Measurements from ENCODE around the gene JHY. TPM values are rescaled to one million over a fixed set of nuclear protein-coding genes. Genes with fewer than 3 reads are reported as not detected.

Gene JHY
- total RNA-seq, 1 experiment from 2014 or later, result 3.0 TPM

DNA sequence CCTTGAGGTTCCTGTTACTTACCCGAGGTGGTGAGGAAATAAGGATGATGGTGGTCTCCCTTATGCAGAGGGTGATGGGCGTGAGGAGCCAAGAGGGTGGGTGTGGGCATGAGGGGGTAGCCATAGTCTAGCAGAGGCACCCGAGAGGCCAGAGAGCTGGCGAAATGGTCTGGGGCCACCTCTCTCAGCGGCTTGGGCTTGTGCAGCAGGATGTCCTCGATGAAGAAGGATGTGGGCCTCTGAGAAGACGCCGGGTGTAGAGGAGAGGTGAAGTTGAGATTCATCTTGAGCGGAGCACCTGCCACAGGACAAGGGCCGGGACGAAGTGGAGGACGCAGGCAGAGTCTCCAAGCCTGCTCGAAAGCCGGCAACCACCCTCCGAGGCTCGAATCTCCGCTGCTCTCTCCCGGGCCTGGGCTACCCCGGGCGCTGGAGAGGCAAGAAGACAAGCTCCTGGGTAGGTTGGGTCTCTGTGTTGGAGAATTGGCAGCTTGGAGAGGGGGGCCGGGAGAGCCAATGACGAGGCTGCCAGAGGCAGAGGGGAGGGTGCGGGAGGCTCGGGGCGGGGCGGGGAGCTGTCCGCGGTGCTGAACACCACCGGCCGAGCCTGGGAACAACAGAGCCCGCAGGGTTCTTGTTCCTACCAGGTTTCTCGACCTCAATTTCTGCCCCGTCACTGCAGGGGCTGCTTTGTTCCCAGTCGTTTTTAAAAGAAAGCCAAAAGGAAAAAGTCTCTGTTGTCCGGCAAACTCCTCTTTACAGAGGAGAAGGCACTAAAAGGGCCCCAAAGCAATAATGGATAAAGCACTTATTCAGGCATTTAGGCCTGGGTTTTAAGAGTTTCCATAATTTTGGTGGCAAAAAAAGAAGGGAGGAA lies 99.1 kb downstream of the JHY start, which contains the start of gene BSX:
BSX (minus strand) TSS at position 447 of the 877 bp plus-strand sequence; CDS start at position 284, 163 bp downstream.
- Mint-ChIP-seq H3K4me1 (ENCODE audit: insufficient read depth, unreplicated experiment) (no peaks in the 10 kb centered on the region), H3K36me3 (ENCODE audit: insufficient read depth, unreplicated experiment) (no peaks in the 10 kb centered on the region), H3K27ac (ENCODE audit: low read depth, unreplicated experiment) (no peak within 1 kb of the TSS), H3K9me3 (ENCODE audit: unreplicated experiment) (no peaks in the 10 kb centered on the region), H3K27me3 (ENCODE audit: insufficient read depth, unreplicated experiment) (peaks cover 98% of the 10 kb centered on the region), H3K4me3 (ENCODE audit: unreplicated experiment) (no peak within 1 kb of the TSS)
- TF ChIP-seq CTCF (IDR thresholded peaks at IDR 0.05; ENCODE audit: unreplicated experiment), result no peak
- DNase-seq (ENCODE audit: unreplicated experiment), result peak; percentile 62
- intact Hi-C loops (cut with micrococcal nuclease), result no loop called here
- no TSS peak for BruUV-seq (replicated peaks)
- POLR2A ChIA-PET, result no interaction called here
- CTCF ChIA-PET, result no interaction called here

- Mint-ChIP-seq H3K27me3 (ENCODE audit: insufficient read depth, unreplicated experiment) (peaks cover 93% of the 10 kb centered on the region), H3K4me3 (ENCODE audit: unreplicated experiment) (no peak overlapping the region)
These were observed 101.1 kb downstream of the JHY start for GRCh38 chr11:122983438-122984185.

GRCh38 chr11:122984186-122985011 lies 101.8 kb downstream of the JHY start:
- TF ChIP-seq CTCF (IDR thresholded peaks at IDR 0.05; ENCODE audit: unreplicated experiment), result no peak
- POLR2A ChIA-PET, result no interaction called here
- BruUV-seq (replicated peaks), result no TSS peak
- Mint-ChIP-seq H3K27me3 (ENCODE audit: insufficient read depth, unreplicated experiment) (peaks cover 85% of the 10 kb centered on the region), H3K4me3 (ENCODE audit: unreplicated experiment) (no peak overlapping the region), H3K27ac (ENCODE audit: low read depth, unreplicated experiment) (no peak overlapping the region), H3K4me1 (ENCODE audit: insufficient read depth, unreplicated experiment) (no peaks in the 10 kb centered on the region), H3K9me3 (ENCODE audit: unreplicated experiment) (no peaks in the 10 kb centered on the region), H3K36me3 (ENCODE audit: insufficient read depth, unreplicated experiment) (no peaks in the 10 kb centered on the region)
- intact Hi-C loops (cut with micrococcal nuclease), result no loop called here
- DNase-seq (ENCODE audit: unreplicated experiment), result no peak
- CTCF ChIA-PET, result no interaction called here

More at GRCh38 chr11:122983438-122984185, 101.1 kb downstream of the JHY start:
- no peaks in the 10 kb centered on the region for H3K36me3 Mint-ChIP-seq (ENCODE audit: insufficient read depth, unreplicated experiment)
- no peak overlapping the region for H3K27ac Mint-ChIP-seq (ENCODE audit: low read depth, unreplicated experiment)
- CTCF ChIA-PET, result no interaction called here
- H3K4me1 Mint-ChIP-seq (ENCODE audit: insufficient read depth, unreplicated experiment), result no peaks in the 10 kb centered on the region
- no TSS peak for BruUV-seq (replicated peaks)
- H3K9me3 Mint-ChIP-seq (ENCODE audit: unreplicated experiment), result no peaks in the 10 kb centered on the region
- TF ChIP-seq CTCF (IDR thresholded peaks at IDR 0.05; ENCODE audit: unreplicated experiment), result no peak
- no peak for DNase-seq (ENCODE audit: unreplicated experiment)
- POLR2A ChIA-PET, result no interaction called here
- intact Hi-C loops (cut with micrococcal nuclease), result no loop called here

All from MCF 10A (cell line).